H1 (cell line): ENCODE data around the gene MAP9. TPM values are rescaled to one million over a fixed set of nuclear protein-coding genes. Genes with fewer than 3 reads are reported as not detected.

ENCODE experiments used
- CTCF ChIA-PET: fragments of 300-600 bp; sonication (Branson Sonifier 250); formaldehyde crosslinking; loops from one replicate; lab custom pipeline; 2021; ENCODE audit not compliant: partially characterized antibody; lab: Charles Lee
- POLR2A ChIA-PET: fragments of 300-600 bp; sonication (Branson Sonifier 250); formaldehyde crosslinking; loops from one replicate; lab custom pipeline; 2021; ENCODE audit warnings: inconsistent platforms; ENCODE audit not compliant: partially characterized antibody; lab: Charles Lee
- DNase-seq, 2 experiments: peaks; one replicate each; pipeline versions ENCODE4 v3.0.0 to v3.0.0-alpha.2; 2010 to 2022; ENCODE audit warnings: low spot score in 2 of 2, low read depth in 1 of 2, mixed read lengths in 1 of 2
- FAIRE-seq: peaks from 2 replicates; lab custom pipeline; 2011; peaks lifted over from hg19 to GRCh38; lab: Jason Lieb, UNC
- H2AFZ ChIP-seq: 2 replicates; pipeline ENCODE4 v1.8.1; 2012; ENCODE audit warnings: low read length, inconsistent platforms
- H2AK5ac ChIP-seq: 2 replicates; pipeline ENCODE4 v1.6.1; 2013; ENCODE audit warnings: low read depth, low read length
- H2BK120ac ChIP-seq: replicated peaks from 2 replicates; pipeline ENCODE3; 2013; ENCODE audit warnings: low read depth, low read length, inconsistent platforms
- H2BK12ac ChIP-seq: 2 replicates; pipeline ENCODE4 v1.6.1; 2013; ENCODE audit warnings: low read depth, low read length
- H2BK15ac ChIP-seq: 2 replicates; pipeline ENCODE4 v1.6.1; 2013; ENCODE audit warnings: low read length
- H2BK20ac ChIP-seq: 2 replicates; pipeline ENCODE4 v1.6.1; 2013; ENCODE audit warnings: low read length
- H2BK5ac ChIP-seq: 2 replicates; pipeline ENCODE4 v1.6.1; 2013; ENCODE audit warnings: low read depth, low read length
- H3K14ac ChIP-seq: 2 replicates; pipeline ENCODE4 v1.6.1; 2013; ENCODE audit warnings: inconsistent platforms; ENCODE audit not compliant: insufficient read length
- H3K18ac ChIP-seq: 2 replicates; pipeline ENCODE4 v1.6.1; 2013; ENCODE audit warnings: low read length; ENCODE audit errors: extremely low read depth
- H3K23ac ChIP-seq: 2 replicates; pipeline ENCODE4 v1.6.1; 2013; ENCODE audit warnings: inconsistent platforms; ENCODE audit not compliant: insufficient read length
- H3K23me2 ChIP-seq: 2 replicates; pipeline ENCODE4 v1.6.1; 2013; ENCODE audit warnings: low read depth, low read length
- H3K27ac ChIP-seq: 2 replicates; pipeline ENCODE4 v1.6.1; 2011; ENCODE audit warnings: low read depth, low read length, inconsistent platforms
- H3K27me3 ChIP-seq, 4 experiments: replicated peaks in 1 of 4; 1 replicate in 1 of 4; 2 replicates in 3 of 4; pipeline versions ENCODE4 v1.6.1 to v1.8.1; 2011 to 2013; ENCODE audit warnings: low read length in 3 of 4, mild to moderate bottlenecking in 3 of 4, inconsistent platforms in 2 of 4, mixed read lengths in 2 of 4, moderate library complexity in 1 of 4; ENCODE audit not compliant: control insufficient read depth in 3 of 4, insufficient read depth in 3 of 4; ENCODE audit errors: extremely low read depth in 1 of 4
- H3K36me3 ChIP-seq, 4 experiments: 2 replicates each; pipeline versions ENCODE4 v1.6.1 to v1.8.1; 2011 to 2013; ENCODE audit warnings: mild to moderate bottlenecking in 4 of 4, low read length in 3 of 4, moderate library complexity in 2 of 4, control low read depth in 1 of 4, inconsistent platforms in 1 of 4; ENCODE audit not compliant: insufficient read depth in 4 of 4, control insufficient read depth in 2 of 4
- H3K4ac ChIP-seq: replicated peaks from 2 replicates; pipeline ENCODE3; 2013; ENCODE audit warnings: low read length, low read depth, mixed read lengths, inconsistent platforms; ENCODE audit not compliant: insufficient read length
- H3K4me1 ChIP-seq, 4 experiments: replicated peaks in 1 of 4; 1 replicate in 1 of 4; 2 replicates in 3 of 4; pipeline versions ENCODE4 v1.6.1 to v1.8.1; 2011 to 2013; ENCODE audit warnings: low read length in 3 of 4, inconsistent platforms in 2 of 4, mixed read lengths in 1 of 4; ENCODE audit not compliant: insufficient read depth in 4 of 4, control insufficient read depth in 3 of 4
- H3K4me2 ChIP-seq, 2 experiments: 2 replicates each; pipeline versions ENCODE4 v1.6.1 to v1.8.1; 2011 to 2013; ENCODE audit warnings: low read depth in 2 of 2, low read length in 2 of 2, control low read depth in 1 of 2, inconsistent platforms in 1 of 2, mild to moderate bottlenecking in 1 of 2; ENCODE audit not compliant: insufficient read depth in 1 of 2
- H3K4me3 ChIP-seq, 4 experiments: fragments of 200-600, 300-600 bp in 1 of 4; sonication (generic), shearing (Covaris generic), sonication (Bioruptor Twin) in 1 of 4; 2 replicates each; pipeline versions ENCODE4 v1.5.1 to v1.8.1; 2011 to 2016; ENCODE audit warnings: low read length in 4 of 4, low read depth in 3 of 4, control low read depth in 2 of 4, inconsistent platforms in 2 of 4, mild to moderate bottlenecking in 2 of 4, mixed read lengths in 1 of 4, moderate library complexity in 1 of 4; ENCODE audit not compliant: insufficient read depth in 2 of 4; ENCODE audit errors: extremely low read depth in 1 of 4
- H3K56ac ChIP-seq: replicated peaks from 2 replicates; pipeline ENCODE3; 2013; ENCODE audit warnings: low read depth, mild to moderate bottlenecking, mixed read lengths, low read length, inconsistent platforms; ENCODE audit not compliant: insufficient read length
- H3K79me1 ChIP-seq: 2 replicates; pipeline ENCODE4 v1.6.1; 2013; ENCODE audit warnings: low read depth, low read length, control low read depth
- H3K79me2 ChIP-seq, 2 experiments: 2 replicates each; pipeline versions ENCODE4 v1.6.1 to v1.8.1; 2012 to 2013; ENCODE audit warnings: low read length in 2 of 2, mild to moderate bottlenecking in 2 of 2, inconsistent platforms in 1 of 2; ENCODE audit not compliant: insufficient read depth in 2 of 2, control insufficient read depth in 1 of 2
- H3K9ac ChIP-seq, 4 experiments: replicated peaks in 1 of 4; 1 replicate in 1 of 4; 2 replicates in 3 of 4; pipeline versions ENCODE4 v1.6.1 to v1.8.1; 2011 to 2013; ENCODE audit warnings: low read depth in 3 of 4, low read length in 3 of 4, control low read depth in 2 of 4, mild to moderate bottlenecking in 2 of 4, moderate library complexity in 2 of 4, inconsistent platforms in 1 of 4; ENCODE audit errors: extremely low read depth in 1 of 4
- H3K9me3 ChIP-seq, 2 experiments: 2 replicates each; pipeline versions ENCODE4 v1.6.1 to v1.8.1; 2012 to 2013; ENCODE audit warnings: mild to moderate bottlenecking in 2 of 2, moderate library complexity in 2 of 2, control low read depth in 1 of 2, inconsistent platforms in 1 of 2, low read depth in 1 of 2, low read length in 1 of 2, mixed read lengths in 1 of 2; ENCODE audit not compliant: insufficient read depth in 2 of 2
- H4K20me1 ChIP-seq, 2 experiments: replicated peaks in 1 of 2; 2 replicates each; pipeline versions ENCODE3 to v1.8.1; 2011 to 2013; ENCODE audit warnings: inconsistent platforms in 2 of 2, low read length in 2 of 2, mild to moderate bottlenecking in 1 of 2; ENCODE audit not compliant: insufficient read depth in 2 of 2, control insufficient read depth in 1 of 2
- H4K5ac ChIP-seq: 2 replicates; pipeline ENCODE4 v1.6.1; 2013; ENCODE audit warnings: low read length, low read depth, mixed read lengths, inconsistent platforms; ENCODE audit not compliant: insufficient read length
- H4K8ac ChIP-seq: 2 replicates; pipeline ENCODE4 v1.8.0; 2013; ENCODE audit warnings: mild to moderate bottlenecking, moderate library complexity, low read length, inconsistent platforms; ENCODE audit not compliant: insufficient read depth; ENCODE audit errors: extremely low read depth
- H4K91ac ChIP-seq: replicated peaks from 2 replicates; pipeline ENCODE3; 2013; ENCODE audit warnings: low read length, mixed read lengths, inconsistent platforms; ENCODE audit not compliant: insufficient read length
- MAFK ChIP-seq: IDR thresholded peaks from 2 replicates; pipeline ENCODE4 v1.6.1; 2012; ENCODE audit warnings: low read depth, mild to moderate bottlenecking, improper control_type of control experiment, low read length
- WGBS, 2 experiments: shearing (Covaris generic) in 1 of 2; methylation state at CpG; one replicate each; pipeline versions ENCODE4 v1.1.6 to v1.1.7; 2013 to 2015; ENCODE audit warnings: low lambda C conversion rate in 2 of 2, mixed read lengths in 2 of 2, inconsistent platforms in 1 of 2, low coverage in 1 of 2, missing lambda C conversion rate in 1 of 2; ENCODE audit not compliant: insufficient replicate concordance in 2 of 2, insufficient coverage in 1 of 2, insufficient read length in 1 of 2; ENCODE audit errors: extremely low coverage in 1 of 2, missing lambda C conversion rate in 1 of 2; 5-methylcytosine and 5-hydroxymethylcytosine counted together
- polyA plus RNA-seq, 7 experiments: library from polyadenylated mRNA; depleted of rRNA in 3 of 7; stranded (reverse) in 5 of 7; unstranded in 2 of 7; fragments of >200 nt in 5 of 7; fragments of 200-250 nt in 2 of 7; gene quantifications; 1 replicate in 5 of 7; 2 replicates in 1 of 7; 4 replicates in 1 of 7; pipeline versions ENCODE4 v1.2.1 to v1.2.3, GENCODE V29; 2011 to 2013; ENCODE audit warnings: missing spikeins in 2 of 7, mixed read lengths in 2 of 7
- total RNA-seq: library from RNA; stranded (reverse); fragmentation: NEBNext Ultra II Directional; extraction: Animal tissue kit (Norgen Biotek cat#: 25700); gene quantifications from 2 replicates; pipeline ENCODE4 v1.2.1, GENCODE V29; 2021

Gene MAP9
- total and polyA plus RNA-seq, 2 of the 8 experiments (the other 6 are each of a cell fraction or from before 2014, with no cell fraction given): 2.1 to 18.9 TPM

DNA sequence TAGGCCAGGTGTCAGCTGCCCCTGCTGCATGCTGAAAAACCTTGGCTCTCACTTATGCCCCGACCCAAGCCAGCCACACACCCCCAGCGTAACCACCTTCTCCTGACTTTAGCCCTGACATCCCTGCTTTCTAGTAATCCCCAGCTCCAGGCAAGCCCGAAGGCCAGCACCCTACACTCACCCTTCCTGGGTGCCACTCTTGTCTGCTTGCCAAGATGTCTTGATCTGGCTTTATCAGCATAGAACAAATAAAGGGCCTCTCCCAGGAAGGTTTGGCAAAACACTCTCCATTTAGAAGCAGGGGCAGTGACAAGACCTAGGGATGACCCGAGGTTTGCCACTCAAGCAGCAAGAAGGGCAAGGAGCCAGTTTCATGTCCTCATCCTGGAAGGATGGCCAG is 6.8 kb upstream of the MAP9 start:
- Histone ChIP-seq H4K20me1 (no peaks in the 10 kb centered on the region), H3K27ac (no peak overlapping the region), H3K27me3 (no peaks in the 10 kb centered on the region), H3K14ac (no peak overlapping the region), H2AFZ (no peak overlapping the region), H3K4me2 (no peak overlapping the region), H3K4me1 (no peaks in the 10 kb centered on the region), H3K79me2 (no peaks in the 10 kb centered on the region), H2BK120ac (no peak overlapping the region), H4K91ac (no peak overlapping the region), H3K4ac (no peak overlapping the region), H3K4me3 (no peak overlapping the region), H3K23me2 (no peaks in the 10 kb centered on the region), H2AK5ac (no peak overlapping the region), H2BK5ac (no peak overlapping the region), H4K5ac (no peak overlapping the region), H2BK15ac (no peak overlapping the region), H4K8ac (no peak overlapping the region), H3K23ac (no peak overlapping the region), H2BK20ac (no peak overlapping the region), H3K36me3 (no peaks in the 10 kb centered on the region), H3K79me1 (no peaks in the 10 kb centered on the region), H2BK12ac (no peak overlapping the region), H3K9me3 (peaks cover 0 to 6% of the 10 kb centered on the region in 2 experiments; a peak in 2 of 4 replicates), H3K56ac (no peak overlapping the region), H3K9ac (no peak overlapping the region), H3K18ac (no peak overlapping the region)
- ChIA-PET POLR2A (no interaction called here), CTCF (interaction anchor here (1.7 to 3.7 kb wide), 2 partner anchors 10 to 404 kb away, joined by 3 to 11 read pairs; no protein-coding TSS in a partner anchor)
- FAIRE-seq (no peak), DNase-seq (no peak)
- WGBS, 2 experiments: 90% methylated on average over 4 of the region's 4 CpGs; no CpG with 5 or more reads in 1 of the 2 experiments
- no peak for TF ChIP-seq MAFK
